K562 (cell line): ENCODE measurements around the gene KRT82. TPM values are rescaled to one million over a fixed set of nuclear protein-coding genes. Genes with fewer than 3 reads are reported as not detected.

ENCODE experiments used
- ATAC-seq: fragments of 200-7000 bp; cut with Tn5 transposase; 3 replicates; pipeline ENCODE4 v1.9.1; 2020; ENCODE audit warnings: moderate library complexity
- BruUV-seq: library from RNA; stranded (reverse); fragments of 400-500 nt; replicated peaks from 2 replicates; lab custom pipeline; 2021; lab: Mats Ljungman, UMichigan
- CTCF ChIA-PET: fragments of 300-600 bp; formaldehyde crosslinking; extraction: SDS; loops from one replicate; lab custom pipeline; 2021; ENCODE audit warnings: low intra/inter-chr PET ratio; lab: Yijun Ruan, JAX
- POLR2A ChIA-PET: fragments of 300-600, 350-650 bp; sonication (Branson Sonifier 250); formaldehyde crosslinking; extraction: SDS; loops from one replicate; lab custom pipeline; 2021; ENCODE audit warnings: antibody characterized with exemption, inconsistent platforms; lab: Yijun Ruan, JAX
- DNase-seq, 4 experiments: peaks; one replicate each; pipeline versions ENCODE4 v3.0.0 to v3.0.0-alpha.2; 2011 to 2018; ENCODE audit warnings: low spot score in 3 of 4, mixed read lengths in 3 of 4; ENCODE audit errors: extremely low read depth in 1 of 4
- FAIRE-seq: peaks from 2 replicates; lab custom pipeline; 2011; peaks lifted over from hg19 to GRCh38; lab: Jason Lieb, UNC
- H2AFZ ChIP-seq: 2 replicates; pipeline ENCODE4 v1.6.0; 2011; ENCODE audit warnings: low read depth, low read length, control low read depth, inconsistent platforms
- H3K27ac ChIP-seq: fragments of 200-600 bp; 3 replicates; pipeline ENCODE4 v1.8.0; 2011; ENCODE audit warnings: low read depth, mild to moderate bottlenecking, control low read depth, inconsistent platforms, low read length, moderate library complexity, mixed read lengths; ENCODE audit errors: extremely low read depth
- H3K27me3 ChIP-seq, 2 experiments: fragments of 300-600 bp in 1 of 2; 2 replicates in 1 of 2; 3 replicates in 1 of 2; pipeline versions ENCODE4 v1.6.0 to v1.8.0; 2011; ENCODE audit warnings: inconsistent platforms in 2 of 2, low read length in 2 of 2, mild to moderate bottlenecking in 1 of 2, mixed read lengths in 1 of 2, moderate library complexity in 1 of 2; ENCODE audit not compliant: control insufficient read depth in 2 of 2, insufficient read depth in 2 of 2
- H3K36me3 ChIP-seq: fragments of 300-600 bp; 3 replicates; pipeline ENCODE4 v1.8.0; 2011; ENCODE audit warnings: mild to moderate bottlenecking, low read length, inconsistent platforms; ENCODE audit not compliant: control insufficient read depth, insufficient read depth
- H3K4me1 ChIP-seq, 2 experiments: fragments of 200-600 bp in 1 of 2; replicated peaks in 1 of 2; 2 replicates in 1 of 2; 3 replicates in 1 of 2; pipeline versions ENCODE4 v1.5.1 to v1.8.0; 2011; ENCODE audit warnings: inconsistent platforms in 2 of 2, low read length in 2 of 2, mild to moderate bottlenecking in 1 of 2, mixed read lengths in 1 of 2, moderate library complexity in 1 of 2; ENCODE audit not compliant: control insufficient read depth in 2 of 2, insufficient read depth in 2 of 2
- H3K4me2 ChIP-seq: 2 replicates; pipeline ENCODE4 v1.6.1; 2011; ENCODE audit warnings: low read length, control low read depth, inconsistent platforms, mixed read lengths; ENCODE audit not compliant: insufficient read depth
- H3K4me3 ChIP-seq: fragments of 200-600 bp; sonication (generic), shearing (Covaris generic); 2 replicates; pipeline ENCODE4 v1.5.1; 2016; ENCODE audit warnings: control low read depth, inconsistent platforms
- H3K79me2 ChIP-seq: fragments of 200-600 bp; 3 replicates; pipeline ENCODE4 v1.8.0; 2011; ENCODE audit warnings: low read length, inconsistent platforms; ENCODE audit not compliant: control insufficient read depth, insufficient read depth
- H3K9ac ChIP-seq, 2 experiments: 2 replicates each; pipeline versions ENCODE4 v1.6.0 to v1.6.1; 2011; ENCODE audit warnings: low read depth in 2 of 2, low read length in 2 of 2, control low read depth in 1 of 2, inconsistent platforms in 1 of 2, mild to moderate bottlenecking in 1 of 2, mixed read lengths in 1 of 2; ENCODE audit not compliant: insufficient read depth in 1 of 2
- H3K9me1 ChIP-seq: one replicate; pipeline ENCODE4 v1.6.0; 2011; ENCODE audit warnings: inconsistent platforms, mild to moderate bottlenecking, low read length, moderate library complexity; ENCODE audit not compliant: control insufficient read depth, insufficient read depth
- H3K9me3 ChIP-seq: replicated peaks from 2 replicates; pipeline ENCODE4 v1.5.1; 2011; ENCODE audit warnings: low read depth, low read length, inconsistent platforms; ENCODE audit not compliant: control insufficient read depth, insufficient read depth
- H4K20me1 ChIP-seq: replicated peaks from 2 replicates; pipeline ENCODE4 v1.6.1; 2011; ENCODE audit warnings: low read length, inconsistent platforms, mixed read lengths; ENCODE audit not compliant: control insufficient read depth, insufficient read depth
- ARHGAP35 ChIP-seq: fragments of 450-650 bp; IDR thresholded peaks from 2 replicates; pipeline ENCODE4 v1.6.1; 2018; ENCODE audit not compliant: partially characterized antibody
- ELF4 ChIP-seq: fragments of 450-650 bp; formaldehyde crosslinking; IDR thresholded peaks from 2 replicates; pipeline ENCODE4 v1.4.0; 2022; ENCODE audit warnings: missing genetic modification characterization
- HNRNPH1 ChIP-seq: fragments of 200-400 bp; formaldehyde crosslinking; optimal IDR thresholded peaks from 2 replicates; pipeline ENCODE3; 2017; ENCODE audit warnings: low read depth, mild to moderate bottlenecking, low read length, moderate library complexity
- ZNF507 ChIP-seq: conservative IDR thresholded peaks from 2 replicates; pipeline ENCODE4 v1.6.1; 2017; ENCODE audit warnings: missing genetic modification characterization, missing compliant biosample characterization
- WGBS: fragments of 100-300 bp; shearing (Covaris generic); methylation state at CpG from one replicate; pipeline ENCODE4 v1.1.6; 2016; ENCODE audit warnings: low coverage, mixed read lengths; ENCODE audit not compliant: insufficient coverage; ENCODE audit errors: missing lambda C conversion rate; 5-methylcytosine and 5-hydroxymethylcytosine counted together
- in situ Hi-C: fragments of 300-500 bp; cut with MboI; formaldehyde crosslinking; loops from 4 replicates; pipeline ENCODE4 v1.15.0; 2018; ENCODE audit warnings: inconsistent platforms, mixed read lengths
- intact Hi-C: fragments of 100-400 bp; cut with micrococcal nuclease; formaldehyde crosslinking; loops from 2 replicates; pipeline ENCODE4 v1.14.2; 2022
- polyA plus RNA-seq, 8 experiments: library from polyadenylated mRNA; depleted of rRNA in 4 of 8; stranded (reverse) in 5 of 8; unstranded in 3 of 8; fragments of >200 nt; fragmentation: Nextera tagmentation in 2 of 8; fragmentation: Illumina TruSeq in 1 of 8; extraction: Ambion mirVana in 2 of 8; extraction: Trizol in 1 of 8; gene quantifications; 2 replicates each; pipeline versions ENCODE4 v1.2.1 to v1.2.3, GENCODE V29; 2011 to 2014; ENCODE audit warnings: inconsistent platforms in 1 of 8, missing spikeins in 1 of 8
- total RNA-seq, 7 experiments: library from RNA; depleted of rRNA in 6 of 7; stranded (reverse); fragments of >200 nt in 6 of 7; fragmentation: Illumina TruSeq in 2 of 7; extraction: Trizol in 2 of 7; gene quantifications; 2 replicates each; pipeline versions ENCODE4 v1.2.1 to v1.2.3, GENCODE V29; 2011 to 2021; ENCODE audit warnings: low replicate concordance in 1 of 7
- TF ChIP-seq, protein P1 (sequence below): fragments of 450-650 bp; IDR thresholded peaks from 2 replicates; pipeline ENCODE4 v1.6.1; 2016; ENCODE audit warnings: mild to moderate bottlenecking, moderate library complexity
- TF ChIP-seq, protein P2 (sequence below): fragments of 250-450 bp; sonication (Bioruptor Pico); IDR thresholded peaks from 2 replicates; pipeline ENCODE4 v1.5.0; 2020; ENCODE audit warnings: mild to moderate bottlenecking

KRT82 gene
- total and polyA plus RNA-seq, 9 of the 15 experiments (the other 6 are each of a cell fraction or from before 2014, with no cell fraction given): not detected

DNA sequence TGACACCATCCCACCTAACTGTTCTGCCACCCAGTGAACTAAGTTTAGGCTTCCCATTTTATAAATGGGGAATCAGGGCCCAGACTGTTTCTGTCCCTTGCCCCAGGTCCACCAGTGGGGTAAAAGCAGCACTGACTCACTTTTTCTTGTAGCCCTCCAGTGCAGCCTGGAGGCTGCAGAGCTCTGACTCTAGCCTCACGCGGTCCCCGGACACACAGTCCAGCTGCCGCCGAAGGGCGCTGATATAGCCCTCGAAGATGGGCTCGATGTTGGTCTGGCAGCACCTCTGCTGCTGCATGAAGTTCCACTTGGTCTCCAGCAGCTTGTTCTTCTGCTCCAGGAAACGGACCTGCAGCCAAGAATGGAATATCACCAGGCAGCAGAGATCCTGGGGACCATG is 2.6 kb downstream of the KRT82 start:
- ATAC-seq (no peak), DNase-seq (no peak), FAIRE-seq (no peak)
- BruUV-seq: no TSS peak
- no peak overlapping the region for H2AFZ ChIP-seq
- no peaks in the 10 kb centered on the region for H3K9me1 ChIP-seq
- WGBS: 0% methylated on average over 9 of the region's 9 CpGs
- H3K4me3 ChIP-seq: no peak overlapping the region
- no peaks in the 10 kb centered on the region for H3K4me1 ChIP-seq
- H3K9ac ChIP-seq: no peak overlapping the region
- no peak overlapping the region for H3K4me2 ChIP-seq
- POLR2A ChIA-PET: interaction anchor here (0.9 kb wide), 1 partner anchor 548 kb away, joined by 3 read pairs; no protein-coding TSS in a partner anchor
- TF ChIP-seq, protein P1, sequence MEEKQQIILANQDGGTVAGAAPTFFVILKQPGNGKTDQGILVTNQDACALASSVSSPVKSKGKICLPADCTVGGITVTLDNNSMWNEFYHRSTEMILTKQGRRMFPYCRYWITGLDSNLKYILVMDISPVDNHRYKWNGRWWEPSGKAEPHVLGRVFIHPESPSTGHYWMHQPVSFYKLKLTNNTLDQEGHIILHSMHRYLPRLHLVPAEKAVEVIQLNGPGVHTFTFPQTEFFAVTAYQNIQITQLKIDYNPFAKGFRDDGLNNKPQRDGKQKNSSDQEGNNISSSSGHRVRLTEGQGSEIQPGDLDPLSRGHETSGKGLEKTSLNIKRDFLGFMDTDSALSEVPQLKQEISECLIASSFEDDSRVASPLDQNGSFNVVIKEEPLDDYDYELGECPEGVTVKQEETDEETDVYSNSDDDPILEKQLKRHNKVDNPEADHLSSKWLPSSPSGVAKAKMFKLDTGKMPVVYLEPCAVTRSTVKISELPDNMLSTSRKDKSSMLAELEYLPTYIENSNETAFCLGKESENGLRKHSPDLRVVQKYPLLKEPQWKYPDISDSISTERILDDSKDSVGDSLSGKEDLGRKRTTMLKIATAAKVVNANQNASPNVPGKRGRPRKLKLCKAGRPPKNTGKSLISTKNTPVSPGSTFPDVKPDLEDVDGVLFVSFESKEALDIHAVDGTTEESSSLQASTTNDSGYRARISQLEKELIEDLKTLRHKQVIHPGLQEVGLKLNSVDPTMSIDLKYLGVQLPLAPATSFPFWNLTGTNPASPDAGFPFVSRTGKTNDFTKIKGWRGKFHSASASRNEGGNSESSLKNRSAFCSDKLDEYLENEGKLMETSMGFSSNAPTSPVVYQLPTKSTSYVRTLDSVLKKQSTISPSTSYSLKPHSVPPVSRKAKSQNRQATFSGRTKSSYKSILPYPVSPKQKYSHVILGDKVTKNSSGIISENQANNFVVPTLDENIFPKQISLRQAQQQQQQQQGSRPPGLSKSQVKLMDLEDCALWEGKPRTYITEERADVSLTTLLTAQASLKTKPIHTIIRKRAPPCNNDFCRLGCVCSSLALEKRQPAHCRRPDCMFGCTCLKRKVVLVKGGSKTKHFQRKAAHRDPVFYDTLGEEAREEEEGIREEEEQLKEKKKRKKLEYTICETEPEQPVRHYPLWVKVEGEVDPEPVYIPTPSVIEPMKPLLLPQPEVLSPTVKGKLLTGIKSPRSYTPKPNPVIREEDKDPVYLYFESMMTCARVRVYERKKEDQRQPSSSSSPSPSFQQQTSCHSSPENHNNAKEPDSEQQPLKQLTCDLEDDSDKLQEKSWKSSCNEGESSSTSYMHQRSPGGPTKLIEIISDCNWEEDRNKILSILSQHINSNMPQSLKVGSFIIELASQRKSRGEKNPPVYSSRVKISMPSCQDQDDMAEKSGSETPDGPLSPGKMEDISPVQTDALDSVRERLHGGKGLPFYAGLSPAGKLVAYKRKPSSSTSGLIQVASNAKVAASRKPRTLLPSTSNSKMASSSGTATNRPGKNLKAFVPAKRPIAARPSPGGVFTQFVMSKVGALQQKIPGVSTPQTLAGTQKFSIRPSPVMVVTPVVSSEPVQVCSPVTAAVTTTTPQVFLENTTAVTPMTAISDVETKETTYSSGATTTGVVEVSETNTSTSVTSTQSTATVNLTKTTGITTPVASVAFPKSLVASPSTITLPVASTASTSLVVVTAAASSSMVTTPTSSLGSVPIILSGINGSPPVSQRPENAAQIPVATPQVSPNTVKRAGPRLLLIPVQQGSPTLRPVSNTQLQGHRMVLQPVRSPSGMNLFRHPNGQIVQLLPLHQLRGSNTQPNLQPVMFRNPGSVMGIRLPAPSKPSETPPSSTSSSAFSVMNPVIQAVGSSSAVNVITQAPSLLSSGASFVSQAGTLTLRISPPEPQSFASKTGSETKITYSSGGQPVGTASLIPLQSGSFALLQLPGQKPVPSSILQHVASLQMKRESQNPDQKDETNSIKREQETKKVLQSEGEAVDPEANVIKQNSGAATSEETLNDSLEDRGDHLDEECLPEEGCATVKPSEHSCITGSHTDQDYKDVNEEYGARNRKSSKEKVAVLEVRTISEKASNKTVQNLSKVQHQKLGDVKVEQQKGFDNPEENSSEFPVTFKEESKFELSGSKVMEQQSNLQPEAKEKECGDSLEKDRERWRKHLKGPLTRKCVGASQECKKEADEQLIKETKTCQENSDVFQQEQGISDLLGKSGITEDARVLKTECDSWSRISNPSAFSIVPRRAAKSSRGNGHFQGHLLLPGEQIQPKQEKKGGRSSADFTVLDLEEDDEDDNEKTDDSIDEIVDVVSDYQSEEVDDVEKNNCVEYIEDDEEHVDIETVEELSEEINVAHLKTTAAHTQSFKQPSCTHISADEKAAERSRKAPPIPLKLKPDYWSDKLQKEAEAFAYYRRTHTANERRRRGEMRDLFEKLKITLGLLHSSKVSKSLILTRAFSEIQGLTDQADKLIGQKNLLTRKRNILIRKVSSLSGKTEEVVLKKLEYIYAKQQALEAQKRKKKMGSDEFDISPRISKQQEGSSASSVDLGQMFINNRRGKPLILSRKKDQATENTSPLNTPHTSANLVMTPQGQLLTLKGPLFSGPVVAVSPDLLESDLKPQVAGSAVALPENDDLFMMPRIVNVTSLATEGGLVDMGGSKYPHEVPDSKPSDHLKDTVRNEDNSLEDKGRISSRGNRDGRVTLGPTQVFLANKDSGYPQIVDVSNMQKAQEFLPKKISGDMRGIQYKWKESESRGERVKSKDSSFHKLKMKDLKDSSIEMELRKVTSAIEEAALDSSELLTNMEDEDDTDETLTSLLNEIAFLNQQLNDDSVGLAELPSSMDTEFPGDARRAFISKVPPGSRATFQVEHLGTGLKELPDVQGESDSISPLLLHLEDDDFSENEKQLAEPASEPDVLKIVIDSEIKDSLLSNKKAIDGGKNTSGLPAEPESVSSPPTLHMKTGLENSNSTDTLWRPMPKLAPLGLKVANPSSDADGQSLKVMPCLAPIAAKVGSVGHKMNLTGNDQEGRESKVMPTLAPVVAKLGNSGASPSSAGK: no peak
- TF ChIP-seq HNRNPH1 (no peak), ARHGAP35 (no peak), ELF4 (CRISPR knock-in tag) (no peak), ZNF507 (tag) (no peak)
- TF ChIP-seq, protein P2, sequence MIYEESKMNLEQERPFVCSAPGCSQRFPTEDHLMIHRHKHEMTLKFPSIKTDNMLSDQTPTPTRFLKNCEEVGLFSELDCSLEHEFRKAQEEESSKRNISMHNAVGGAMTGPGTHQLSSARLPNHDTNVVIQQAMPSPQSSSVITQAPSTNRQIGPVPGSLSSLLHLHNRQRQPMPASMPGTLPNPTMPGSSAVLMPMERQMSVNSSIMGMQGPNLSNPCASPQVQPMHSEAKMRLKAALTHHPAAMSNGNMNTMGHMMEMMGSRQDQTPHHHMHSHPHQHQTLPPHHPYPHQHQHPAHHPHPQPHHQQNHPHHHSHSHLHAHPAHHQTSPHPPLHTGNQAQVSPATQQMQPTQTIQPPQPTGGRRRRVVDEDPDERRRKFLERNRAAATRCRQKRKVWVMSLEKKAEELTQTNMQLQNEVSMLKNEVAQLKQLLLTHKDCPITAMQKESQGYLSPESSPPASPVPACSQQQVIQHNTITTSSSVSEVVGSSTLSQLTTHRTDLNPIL: no peak
- TF ChIP-seq, all 486 proteins: peak for 0
- Histone ChIP-seq H4K20me1 (no peaks in the 10 kb centered on the region), H3K27me3 (peaks cover 0 to 77% of the 10 kb centered on the region in 2 experiments; a peak in 4 of 5 replicates), H3K79me2 (no peaks in the 10 kb centered on the region), H3K36me3 (no peaks in the 10 kb centered on the region), H3K27ac (no peak overlapping the region), H3K9me3 (no peaks in the 10 kb centered on the region)
- in situ Hi-C loops: no loop called here
- intact Hi-C loops: no loop called here
- CTCF ChIA-PET: no interaction called here
